RWPE1 (cell line): ENCODE measurements around the gene EPS8L2.

ENCODE experiments used
- CTCF ChIA-PET: fragments of 350-600 bp; sonication (Branson Sonifier 250); formaldehyde crosslinking; extraction: SDS; loops from one replicate; lab custom pipeline; 2021; lab: Yijun Ruan, JAX
- POLR2A ChIA-PET: fragments of 400-600 bp; formaldehyde crosslinking; extraction: SDS; loops from one replicate; lab custom pipeline; 2020; ENCODE audit warnings: antibody characterized with exemption; ENCODE audit not compliant: low non-redundant PET; lab: Yijun Ruan, JAX
- DNase-seq: peaks from one replicate; pipeline ENCODE4 v3.0.0; 2012; ENCODE audit warnings: low spot score
- H3K27ac ChIP-seq: fragments of 450-650 bp; 2 replicates; pipeline ENCODE4 v1.5.1; 2017
- CTCF ChIP-seq: fragments of 450-650 bp; conservative IDR thresholded peaks from 2 replicates; pipeline ENCODE4 v1.5.1; 2017; ENCODE audit warnings: low read depth, mild to moderate bottlenecking

The EPS8L2 gene

GRCh38 chr11:742571-743201 lies 36.7 kb downstream of the EPS8L2 start:
- TF ChIP-seq CTCF = no peak
- no peak for DNase-seq
- CTCF ChIA-PET = no interaction called here
- H3K27ac ChIP-seq = no peak overlapping the region
- POLR2A ChIA-PET = no interaction called here

DNA sequence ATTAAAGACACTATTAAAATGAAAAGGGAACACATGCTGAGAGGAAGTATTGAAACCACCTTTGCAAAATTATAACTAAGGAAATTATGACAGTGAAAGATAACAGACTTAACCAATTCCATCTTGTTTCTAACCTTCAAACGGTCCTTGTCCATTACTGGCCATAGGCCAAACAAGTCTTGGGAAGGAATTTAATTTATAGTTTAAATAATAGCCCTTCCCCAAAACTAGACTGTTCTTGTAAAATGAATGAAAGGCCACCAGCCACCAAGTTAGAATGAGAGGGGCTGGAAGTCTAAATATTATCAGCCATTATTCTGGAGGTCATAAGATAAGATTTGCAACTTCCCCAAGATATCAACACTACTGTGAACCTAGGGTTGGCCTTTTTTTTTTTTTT lies 39.4 kb downstream of the EPS8L2 start:
- H3K27ac ChIP-seq = no peak overlapping the region
- POLR2A ChIA-PET = no interaction called here
- DNase-seq = no peak
- TF ChIP-seq CTCF = no peak
- CTCF ChIA-PET = no interaction called here

- TF ChIP-seq CTCF = no peak
- no peak for DNase-seq
- ChIA-PET CTCF (interaction anchor here (0.5 to 1.9 kb wide), 4 partner anchors 17 to 57 kb away, joined by 3 to 8 read pairs (median 5); no protein-coding TSS in a partner anchor), POLR2A (interaction anchor here (1.0 to 1.5 kb wide), 2 partner anchors 16 to 22 kb away, joined by 4 to 10 read pairs; no protein-coding TSS in a partner anchor)
- peak overlapping the region; percentile 84 for H3K27ac ChIP-seq
Measured at GRCh38 chr11:746289-747157, 40.5 kb downstream of the EPS8L2 start.

DNA sequence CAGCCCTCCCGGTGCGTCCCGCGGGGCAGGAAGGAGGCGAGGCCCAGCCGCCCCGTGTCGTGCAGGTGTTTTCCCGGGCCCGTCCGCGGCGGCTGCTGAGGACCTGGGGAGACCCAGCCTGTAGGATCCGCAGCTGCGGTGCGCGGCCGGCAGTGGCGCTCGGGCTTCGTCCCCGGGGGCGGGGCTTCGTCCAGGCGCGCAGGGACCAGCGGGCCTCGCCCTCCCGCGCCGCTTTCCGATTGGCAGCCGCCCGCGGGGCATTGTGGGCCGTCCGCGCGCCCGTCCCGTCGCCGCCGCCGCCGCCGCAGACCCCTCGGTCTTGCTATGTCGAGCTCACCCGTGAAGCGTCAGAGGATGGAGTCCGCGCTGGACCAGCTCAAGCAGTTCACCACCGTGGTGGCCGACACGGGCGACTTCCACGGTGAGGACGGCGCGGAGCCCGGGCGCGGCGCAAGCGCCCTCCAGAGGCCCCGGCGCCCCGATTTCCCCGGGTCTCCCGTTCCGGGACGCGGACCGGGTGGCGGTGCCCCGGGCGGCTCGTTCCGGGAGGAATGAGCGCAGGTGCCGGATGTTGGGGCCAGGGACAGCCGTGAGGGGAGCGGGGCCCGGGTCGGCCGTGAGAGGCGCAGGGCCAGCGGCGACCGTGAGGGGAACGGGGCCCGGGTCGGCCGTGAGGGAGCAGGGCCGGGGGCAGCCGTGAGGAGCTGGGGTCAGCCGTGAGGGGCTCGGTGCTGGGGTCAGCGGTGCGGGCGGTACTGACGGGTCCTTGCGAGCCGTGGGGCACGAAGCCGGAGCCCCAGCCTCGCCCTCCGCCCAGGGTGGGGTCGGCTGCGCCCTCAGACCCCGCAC lies 41.4 kb downstream of the EPS8L2 start, which contains the start of gene TALDO1:
Gene TALDO1, plus strand, starts transcription at position 307 of the 849 bp plus-strand sequence. Its CDS starts 18 bp downstream, at position 325.
- peak within 1 kb of the TSS; percentile 84 for H3K27ac ChIP-seq
- TF ChIP-seq CTCF = peak; percentile 31
- ChIA-PET POLR2A (interaction anchor here (1.0 to 1.5 kb wide), 2 partner anchors 15 to 23 kb away, joined by 4 to 10 read pairs; no protein-coding TSS in a partner anchor), CTCF (interaction anchor here (0.5 to 1.9 kb wide), 9 partner anchors 12 to 184 kb away, joined by 3 to 8 read pairs (median 3); no protein-coding TSS in a partner anchor)
- DNase-seq = peak; percentile 88

DNA sequence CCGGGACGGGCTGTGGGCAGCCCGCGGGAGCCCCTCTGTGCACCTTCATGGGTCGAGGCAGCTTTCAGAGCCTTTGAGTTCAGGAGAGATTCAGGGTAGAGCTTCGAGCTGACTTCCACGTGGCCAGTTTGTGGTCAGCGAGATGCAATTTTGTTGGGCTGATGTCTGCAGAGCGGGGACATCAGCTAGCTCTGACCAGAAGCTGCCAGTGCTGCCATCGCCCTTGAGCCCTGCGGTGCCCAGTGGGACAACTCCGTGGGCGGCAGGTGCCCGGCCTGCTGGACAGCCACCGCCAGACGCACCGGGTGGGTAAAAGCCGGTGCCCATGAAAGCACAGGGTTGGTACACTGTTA lies 42.0 kb downstream of the EPS8L2 start:
- TF ChIP-seq CTCF = no peak
- POLR2A ChIA-PET = interaction anchor here (1.5 kb wide), 1 partner anchor 15 kb away, joined by 4 read pairs; no protein-coding TSS in a partner anchor
- no peak for DNase-seq
- CTCF ChIA-PET = interaction anchor here (0.5 to 1.9 kb wide), 7 partner anchors 12 to 185 kb away, joined by 3 to 6 read pairs (median 3); no protein-coding TSS in a partner anchor
- H3K27ac ChIP-seq = peak overlapping the region; percentile 84
